Measurements from ENCODE around the gene PJA2.

DNA sequence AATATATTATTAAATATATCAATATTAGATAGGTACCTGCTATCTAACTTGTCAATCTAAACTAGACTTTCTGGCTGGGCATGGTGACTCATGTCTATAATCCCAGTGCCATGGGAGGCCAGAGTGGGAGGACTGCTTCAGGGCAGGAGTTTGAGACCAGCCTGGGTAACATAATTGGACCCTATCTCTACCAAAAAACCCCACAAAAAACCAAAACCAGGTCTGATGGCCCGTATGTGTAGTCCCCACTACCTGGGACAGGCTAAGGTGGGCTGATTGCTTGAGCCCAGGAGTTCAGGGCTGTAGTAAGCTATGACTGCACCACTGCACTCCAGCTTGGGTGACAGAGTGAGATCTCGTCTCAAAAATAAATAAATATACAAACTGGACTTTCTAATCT is 55.0 kb downstream of the PJA2 start:
- TF ChIP-seq, protein P1, sequence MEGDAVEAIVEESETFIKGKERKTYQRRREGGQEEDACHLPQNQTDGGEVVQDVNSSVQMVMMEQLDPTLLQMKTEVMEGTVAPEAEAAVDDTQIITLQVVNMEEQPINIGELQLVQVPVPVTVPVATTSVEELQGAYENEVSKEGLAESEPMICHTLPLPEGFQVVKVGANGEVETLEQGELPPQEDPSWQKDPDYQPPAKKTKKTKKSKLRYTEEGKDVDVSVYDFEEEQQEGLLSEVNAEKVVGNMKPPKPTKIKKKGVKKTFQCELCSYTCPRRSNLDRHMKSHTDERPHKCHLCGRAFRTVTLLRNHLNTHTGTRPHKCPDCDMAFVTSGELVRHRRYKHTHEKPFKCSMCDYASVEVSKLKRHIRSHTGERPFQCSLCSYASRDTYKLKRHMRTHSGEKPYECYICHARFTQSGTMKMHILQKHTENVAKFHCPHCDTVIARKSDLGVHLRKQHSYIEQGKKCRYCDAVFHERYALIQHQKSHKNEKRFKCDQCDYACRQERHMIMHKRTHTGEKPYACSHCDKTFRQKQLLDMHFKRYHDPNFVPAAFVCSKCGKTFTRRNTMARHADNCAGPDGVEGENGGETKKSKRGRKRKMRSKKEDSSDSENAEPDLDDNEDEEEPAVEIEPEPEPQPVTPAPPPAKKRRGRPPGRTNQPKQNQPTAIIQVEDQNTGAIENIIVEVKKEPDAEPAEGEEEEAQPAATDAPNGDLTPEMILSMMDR (IDR thresholded peaks at IDR 0.05; ENCODE audit: low read depth, low read length, missing input control): no peak
- TF ChIP-seq, protein P2, sequence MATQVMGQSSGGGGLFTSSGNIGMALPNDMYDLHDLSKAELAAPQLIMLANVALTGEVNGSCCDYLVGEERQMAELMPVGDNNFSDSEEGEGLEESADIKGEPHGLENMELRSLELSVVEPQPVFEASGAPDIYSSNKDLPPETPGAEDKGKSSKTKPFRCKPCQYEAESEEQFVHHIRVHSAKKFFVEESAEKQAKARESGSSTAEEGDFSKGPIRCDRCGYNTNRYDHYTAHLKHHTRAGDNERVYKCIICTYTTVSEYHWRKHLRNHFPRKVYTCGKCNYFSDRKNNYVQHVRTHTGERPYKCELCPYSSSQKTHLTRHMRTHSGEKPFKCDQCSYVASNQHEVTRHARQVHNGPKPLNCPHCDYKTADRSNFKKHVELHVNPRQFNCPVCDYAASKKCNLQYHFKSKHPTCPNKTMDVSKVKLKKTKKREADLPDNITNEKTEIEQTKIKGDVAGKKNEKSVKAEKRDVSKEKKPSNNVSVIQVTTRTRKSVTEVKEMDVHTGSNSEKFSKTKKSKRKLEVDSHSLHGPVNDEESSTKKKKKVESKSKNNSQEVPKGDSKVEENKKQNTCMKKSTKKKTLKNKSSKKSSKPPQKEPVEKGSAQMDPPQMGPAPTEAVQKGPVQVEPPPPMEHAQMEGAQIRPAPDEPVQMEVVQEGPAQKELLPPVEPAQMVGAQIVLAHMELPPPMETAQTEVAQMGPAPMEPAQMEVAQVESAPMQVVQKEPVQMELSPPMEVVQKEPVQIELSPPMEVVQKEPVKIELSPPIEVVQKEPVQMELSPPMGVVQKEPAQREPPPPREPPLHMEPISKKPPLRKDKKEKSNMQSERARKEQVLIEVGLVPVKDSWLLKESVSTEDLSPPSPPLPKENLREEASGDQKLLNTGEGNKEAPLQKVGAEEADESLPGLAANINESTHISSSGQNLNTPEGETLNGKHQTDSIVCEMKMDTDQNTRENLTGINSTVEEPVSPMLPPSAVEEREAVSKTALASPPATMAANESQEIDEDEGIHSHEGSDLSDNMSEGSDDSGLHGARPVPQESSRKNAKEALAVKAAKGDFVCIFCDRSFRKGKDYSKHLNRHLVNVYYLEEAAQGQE (IDR thresholded peaks at IDR 0.05): no peak
- TF ChIP-seq JUND (IDR thresholded peaks at IDR 0.05) (no peak), EGR1 (IDR thresholded peaks at IDR 0.05; ENCODE audit: low read depth in 2 of 2) (no peak), RXRA (IDR thresholded peaks at IDR 0.05) (no peak), SP1 (IDR thresholded peaks at IDR 0.05) (no peak), GABPA (IDR thresholded peaks at IDR 0.05 in 1 of 2, conservative IDR thresholded peaks at IDR 0.05 in 1 of 2) (no peak), TAF1 (conservative IDR thresholded peaks at IDR 0.05) (no peak)
- TF ChIP-seq, protein P3, sequence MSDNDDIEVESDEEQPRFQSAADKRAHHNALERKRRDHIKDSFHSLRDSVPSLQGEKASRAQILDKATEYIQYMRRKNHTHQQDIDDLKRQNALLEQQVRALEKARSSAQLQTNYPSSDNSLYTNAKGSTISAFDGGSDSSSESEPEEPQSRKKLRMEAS (IDR thresholded peaks at IDR 0.05): no peak
